ENCODE data around the gene CNEP1R1. TPM values are rescaled to one million over a fixed set of nuclear protein-coding genes. Genes with fewer than 3 reads are reported as not detected.

CNEP1R1 gene
- total and polyA plus RNA-seq, 2 of the 8 experiments (the other 6 are each of a cell fraction or from before 2014, with no cell fraction given) = 10.6 to 13.6 TPM

DNA sequence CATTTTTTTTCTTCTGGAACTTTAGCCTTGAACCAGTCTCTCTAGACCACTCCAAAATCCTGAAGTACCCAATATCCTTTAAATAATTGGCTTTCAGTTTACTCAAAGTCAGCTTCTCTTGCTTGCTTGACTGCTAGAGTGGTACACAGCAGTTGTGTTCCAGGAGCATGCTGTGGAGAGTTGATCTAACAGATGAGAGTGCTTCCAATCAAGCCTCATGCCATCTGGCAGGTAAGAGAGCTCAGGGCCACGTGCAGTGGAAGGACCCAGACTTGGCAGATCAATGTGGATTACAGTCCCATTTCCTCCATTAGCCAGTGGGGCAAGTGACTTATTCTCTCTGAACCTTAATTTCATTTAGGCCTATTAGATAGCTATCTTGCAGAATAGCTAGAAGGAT is 15.7 kb downstream of the CNEP1R1 start (continued):
- TF ChIP-seq RAD21 (IDR thresholded peaks at IDR 0.05 in 1 of 2, conservative IDR thresholded peaks at IDR 0.05 in 1 of 2; ENCODE audit: low read depth in 2 of 2, low read length in 2 of 2) (no peak), RXRA (IDR thresholded peaks at IDR 0.05; ENCODE audit: insufficient read depth, low read depth, low read length) (no peak), JUND (IDR thresholded peaks at IDR 0.05; ENCODE audit: low read length) (no peak), JUN (IDR thresholded peaks at IDR 0.05; ENCODE audit: low read depth, low read length) (no peak), NANOG (IDR thresholded peaks at IDR 0.05; ENCODE audit: insufficient read depth, low read depth, low read length, poor library complexity, severe bottlenecking) (no peak)
- TF ChIP-seq, protein P1, sequence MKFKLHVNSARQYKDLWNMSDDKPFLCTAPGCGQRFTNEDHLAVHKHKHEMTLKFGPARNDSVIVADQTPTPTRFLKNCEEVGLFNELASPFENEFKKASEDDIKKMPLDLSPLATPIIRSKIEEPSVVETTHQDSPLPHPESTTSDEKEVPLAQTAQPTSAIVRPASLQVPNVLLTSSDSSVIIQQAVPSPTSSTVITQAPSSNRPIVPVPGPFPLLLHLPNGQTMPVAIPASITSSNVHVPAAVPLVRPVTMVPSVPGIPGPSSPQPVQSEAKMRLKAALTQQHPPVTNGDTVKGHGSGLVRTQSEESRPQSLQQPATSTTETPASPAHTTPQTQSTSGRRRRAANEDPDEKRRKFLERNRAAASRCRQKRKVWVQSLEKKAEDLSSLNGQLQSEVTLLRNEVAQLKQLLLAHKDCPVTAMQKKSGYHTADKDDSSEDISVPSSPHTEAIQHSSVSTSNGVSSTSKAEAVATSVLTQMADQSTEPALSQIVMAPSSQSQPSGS (IDR thresholded peaks at IDR 0.05; ENCODE audit: low read length) = no peak
